ENCODE data around the gene SMYD1.

- TF ChIP-seq EP300 (IDR thresholded peaks at IDR 0.05) (no peak), CTCF (IDR thresholded peaks at IDR 0.05) (no peak), POLR2AphosphoS5 (IDR thresholded peaks at IDR 0.05) (no peak)
Observed at GRCh38 chr2:88161446-88162244, 94.0 kb downstream of the SMYD1 start.

Data from stomach (tissue), 4 donors.